Right lobe of liver (tissue), 6 donors: ENCODE results near the gene INPP5A. TPM values are rescaled to one million over a fixed set of nuclear protein-coding genes. Genes with fewer than 3 reads are reported as not detected.
"Not testable (repeated sequence)": the region's sequence is repeated elsewhere in the genome, so short reads cannot be mapped to it uniquely, and the experiment has no call there.

Source experiments
- ATAC-seq, 4 donors: fragments of 200-7000 bp; cut with Tn5 transposase; one replicate each; pipeline ENCODE4 v1.9.1; 2020; ENCODE audit warnings: mild to moderate bottlenecking in 4 of 4, moderate library complexity in 4 of 4
- DNase-seq, 3 donors: peaks; one replicate each; pipeline ENCODE4 v3.0.0-alpha.2; 2020
- H3K27ac ChIP-seq, 3 donors: fragments of 200-600 bp; one replicate each; pipeline ENCODE4 v1.8.0; 2022
- H3K27me3 ChIP-seq, 2 donors: fragments of 200-600 bp; one replicate each; pipeline ENCODE4 v1.8.0; 2022
- H3K36me3 ChIP-seq, 4 donors: fragments of 200-600 bp; sonication (generic) in 1 of 4; one replicate each; pipeline versions ENCODE4 v1.5.1 to v1.8.0; 2017 to 2022; ENCODE audit warnings: control low read depth in 1 of 4
- H3K4me1 ChIP-seq, 4 donors: fragments of 200-600 bp; sonication (generic) in 1 of 4; one replicate each; pipeline versions ENCODE4 v1.5.1 to v1.8.0; 2017 to 2022; ENCODE audit warnings: control low read depth in 1 of 4
- H3K4me3 ChIP-seq, 3 donors: fragments of 200-600 bp; one replicate each; pipeline ENCODE4 v1.8.0; 2022
- H3K9me3 ChIP-seq, 4 donors: fragments of 200-600 bp; sonication (generic) in 1 of 4; one replicate each; pipeline versions ENCODE4 v1.5.1 to v1.8.0; 2017 to 2022; ENCODE audit warnings: control low read depth in 1 of 4
- POLR2A ChIP-seq: fragments of 450-650 bp; IDR thresholded peaks from one replicate; pipeline ENCODE4 v1.6.1; 2017; ENCODE audit warnings: antibody characterized with exemption, mild to moderate bottlenecking
- WGBS: methylation state at CpG from one replicate; pipeline ENCODE4 v1.1.6; 2018; ENCODE audit warnings: low coverage, low lambda C conversion rate; ENCODE audit not compliant: insufficient coverage; ENCODE audit errors: missing lambda C conversion rate; 5-methylcytosine and 5-hydroxymethylcytosine counted together
- intact Hi-C, 2 donors: fragments of 100-400 bp; cut with DNase I; formaldehyde crosslinking; loops; one replicate each; pipeline versions ENCODE4 v1.11.2 to v1.14.1; 2022
- total RNA-seq, 6 experiments: library from RNA; depleted of rRNA in 2 of 6; stranded (reverse); fragments of >200 nt in 2 of 6; fragmentation: NEBNext Ultra II Directional in 3 of 6; extraction: Animal tissue kit (Norgen Biotek cat#: 25700) in 3 of 6; gene quantifications; one replicate each; pipeline versions ENCODE4 v1.1.0 to v1.2.4, GENCODE V29; 2016 to 2023
- TF ChIP-seq, protein P1 (sequence below), 4 donors: fragments of 200-600 bp in 3 of 4; fragments of 450-650 bp in 1 of 4; IDR thresholded peaks; one replicate each; pipeline versions ENCODE4 v1.5.1 to v1.8.0; 2016 to 2022; ENCODE audit warnings: antibody characterized with exemption in 4 of 4, mild to moderate bottlenecking in 2 of 4
- donor health status: DM: no; HTN: yes; CAD: no.
- donor health status: DM: no; HTN: no; CAD: no.
- donor health status: DM: no; HTN: no; CAD: no.
- donor health status: DM: no; HTN: yes; CAD: no.
- donor health status: DM: no; HTN: yes; CAD: no.

Gene INPP5A
- total RNA-seq, 6 experiments from 2014 or later = 12.5 to 24.6 (median 16.9) TPM

DNA sequence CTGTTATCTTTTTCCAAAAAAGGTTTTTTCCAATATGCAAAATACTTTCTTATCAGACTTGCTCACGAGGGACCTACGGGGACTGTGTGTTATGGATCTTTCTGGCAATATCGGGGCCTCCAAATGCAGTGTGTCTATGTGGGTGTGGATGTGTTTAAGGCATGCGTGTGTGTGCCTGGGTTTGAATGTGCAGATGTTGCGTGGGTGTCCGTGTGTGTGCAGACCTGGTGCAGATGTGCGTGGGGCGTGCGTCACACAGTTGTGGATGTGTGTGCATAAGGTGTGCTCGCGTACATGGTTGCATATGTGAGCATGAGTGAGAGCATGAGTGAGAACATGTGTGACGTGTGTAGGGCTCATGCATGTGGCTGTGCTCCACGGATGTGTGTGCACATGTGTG is 228.7 kb downstream of the INPP5A start:
- Histone ChIP-seq H3K4me1 (no peaks in the 10 kb centered on the region), H3K9me3 (no peaks in the 10 kb centered on the region), H3K27me3 (no peaks in the 10 kb centered on the region), H3K27ac (no peak overlapping the region), H3K36me3 (no peaks in the 10 kb centered on the region), H3K4me3 (no peak overlapping the region)
- intact Hi-C loops = no loop called here
- WGBS = 95% methylated on average over 12 of the region's 13 CpGs
- DNase-seq (no peak), ATAC-seq (no peak)
- TF ChIP-seq POLR2A = no peak
- TF ChIP-seq, protein P1, sequence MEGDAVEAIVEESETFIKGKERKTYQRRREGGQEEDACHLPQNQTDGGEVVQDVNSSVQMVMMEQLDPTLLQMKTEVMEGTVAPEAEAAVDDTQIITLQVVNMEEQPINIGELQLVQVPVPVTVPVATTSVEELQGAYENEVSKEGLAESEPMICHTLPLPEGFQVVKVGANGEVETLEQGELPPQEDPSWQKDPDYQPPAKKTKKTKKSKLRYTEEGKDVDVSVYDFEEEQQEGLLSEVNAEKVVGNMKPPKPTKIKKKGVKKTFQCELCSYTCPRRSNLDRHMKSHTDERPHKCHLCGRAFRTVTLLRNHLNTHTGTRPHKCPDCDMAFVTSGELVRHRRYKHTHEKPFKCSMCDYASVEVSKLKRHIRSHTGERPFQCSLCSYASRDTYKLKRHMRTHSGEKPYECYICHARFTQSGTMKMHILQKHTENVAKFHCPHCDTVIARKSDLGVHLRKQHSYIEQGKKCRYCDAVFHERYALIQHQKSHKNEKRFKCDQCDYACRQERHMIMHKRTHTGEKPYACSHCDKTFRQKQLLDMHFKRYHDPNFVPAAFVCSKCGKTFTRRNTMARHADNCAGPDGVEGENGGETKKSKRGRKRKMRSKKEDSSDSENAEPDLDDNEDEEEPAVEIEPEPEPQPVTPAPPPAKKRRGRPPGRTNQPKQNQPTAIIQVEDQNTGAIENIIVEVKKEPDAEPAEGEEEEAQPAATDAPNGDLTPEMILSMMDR (IDR thresholded peaks at IDR 0.05) = no peak

DNA sequence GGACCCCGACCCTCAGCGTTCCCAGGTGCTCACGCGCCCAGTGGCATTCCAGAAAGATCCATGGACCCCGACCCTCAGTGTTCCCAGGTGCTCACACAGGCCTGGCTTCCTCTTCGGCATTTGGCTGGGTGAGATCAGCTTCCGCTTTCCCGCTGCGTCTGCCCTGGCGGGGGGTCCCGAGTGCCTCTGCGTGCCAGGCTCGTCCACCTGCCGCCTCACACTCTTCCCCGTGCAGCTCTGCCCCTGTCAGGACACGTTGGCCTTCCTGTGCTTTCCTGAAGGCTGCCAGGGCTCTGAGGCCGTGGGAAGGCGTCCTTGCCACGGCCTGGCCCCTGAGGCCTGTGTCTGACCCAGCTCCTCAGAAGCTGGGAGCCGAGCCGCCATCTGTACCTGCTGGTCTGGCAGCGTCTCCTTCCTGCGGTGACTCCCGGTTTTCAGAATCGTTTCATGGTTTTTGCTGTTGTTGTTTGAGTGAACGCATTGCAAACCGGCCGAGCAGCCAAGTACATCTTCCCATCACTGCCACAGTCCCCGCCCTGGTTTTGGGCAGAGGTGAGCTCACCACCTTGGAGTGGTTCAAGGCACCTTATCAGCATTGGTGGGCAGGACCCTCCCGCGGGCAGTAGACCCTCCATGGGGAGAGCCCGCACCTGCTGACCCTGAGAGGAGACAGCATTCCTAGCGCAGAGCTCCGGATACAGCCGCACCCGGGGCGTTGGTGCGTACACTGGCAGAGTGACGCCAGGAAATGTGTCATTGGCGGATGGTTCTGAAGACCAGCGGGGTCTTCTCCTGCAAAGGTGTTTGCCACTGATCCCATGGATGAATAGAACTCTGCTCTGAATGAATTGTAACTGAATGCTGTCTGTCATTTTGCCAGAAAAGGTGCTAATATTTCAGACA is 231.0 kb downstream of the INPP5A start:
- H3K4me3 ChIP-seq = no peak overlapping the region
- intact Hi-C loops = no loop called here
- TF ChIP-seq, protein P1 (IDR thresholded peaks at IDR 0.05) = no peak
- TF ChIP-seq POLR2A = no peak
- no peaks in the 10 kb centered on the region for H3K4me1 ChIP-seq
- H3K9me3 ChIP-seq = no peaks in the 10 kb centered on the region
- ATAC-seq (no peak), DNase-seq (no peak)
- no peaks in the 10 kb centered on the region for H3K36me3 ChIP-seq
- H3K27me3 ChIP-seq = no peaks in the 10 kb centered on the region
- no peak overlapping the region for H3K27ac ChIP-seq
- 90% methylated on average over 13 of the region's 41 CpGs for WGBS

DNA sequence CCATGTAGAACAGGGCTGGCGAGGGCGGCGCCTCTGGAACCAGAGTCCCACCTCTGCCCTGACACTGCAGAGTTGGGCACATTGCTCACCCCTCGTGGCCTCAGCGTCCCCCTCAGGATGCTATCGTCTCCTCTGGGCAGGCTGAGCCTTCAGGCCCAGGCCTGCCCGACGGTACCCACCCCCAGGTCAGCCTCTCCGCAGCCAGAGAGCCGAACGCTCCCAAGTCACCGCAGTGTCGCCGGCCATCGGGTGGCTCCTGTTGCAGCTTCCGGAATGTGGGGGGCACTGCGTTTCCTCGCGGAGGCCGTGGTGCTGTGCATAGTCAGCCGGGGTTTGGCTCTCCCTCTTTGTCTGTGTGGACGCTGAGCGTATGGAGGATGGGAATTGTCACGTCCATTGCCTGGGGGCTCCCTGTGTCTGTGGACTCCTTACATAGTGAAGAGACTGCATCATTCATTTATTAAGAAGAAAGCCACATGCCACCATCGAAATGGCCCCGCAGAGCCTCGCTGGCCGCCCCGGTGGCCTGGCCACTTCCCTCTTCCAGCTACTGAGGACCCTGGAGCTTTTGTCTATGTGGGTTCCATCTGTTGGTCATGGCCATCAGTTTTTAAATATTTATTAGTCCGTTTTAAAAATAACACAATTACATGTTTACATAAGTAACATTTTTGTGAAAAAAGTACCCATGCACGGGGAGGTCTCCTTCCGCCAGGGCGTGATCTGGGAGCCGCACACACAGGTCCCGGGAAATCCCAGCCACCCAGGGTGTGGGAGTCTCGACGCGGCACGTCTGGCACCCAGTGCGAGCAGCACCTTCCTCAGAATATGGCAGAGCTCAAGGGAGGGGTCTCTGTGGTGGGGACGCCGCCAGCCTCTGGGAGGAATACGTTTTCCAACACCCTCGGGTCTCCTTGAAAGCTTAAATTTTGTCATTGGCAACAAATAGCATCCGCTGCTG is 232.8 kb downstream of the INPP5A start:
- Histone ChIP-seq H3K27ac (no peak overlapping the region), H3K4me1 (no peaks in the 10 kb centered on the region), H3K4me3 (no peak overlapping the region), H3K36me3 (no peaks in the 10 kb centered on the region), H3K9me3 (no peaks in the 10 kb centered on the region), H3K27me3 (no peaks in the 10 kb centered on the region)
- ATAC-seq (no peak), DNase-seq (no peak)
- 90% methylated on average over 2 of the region's 45 CpGs for WGBS
- intact Hi-C loops = no loop called here
- TF ChIP-seq, protein P1 (IDR thresholded peaks at IDR 0.05) = no peak
- TF ChIP-seq POLR2A = no peak

DNA sequence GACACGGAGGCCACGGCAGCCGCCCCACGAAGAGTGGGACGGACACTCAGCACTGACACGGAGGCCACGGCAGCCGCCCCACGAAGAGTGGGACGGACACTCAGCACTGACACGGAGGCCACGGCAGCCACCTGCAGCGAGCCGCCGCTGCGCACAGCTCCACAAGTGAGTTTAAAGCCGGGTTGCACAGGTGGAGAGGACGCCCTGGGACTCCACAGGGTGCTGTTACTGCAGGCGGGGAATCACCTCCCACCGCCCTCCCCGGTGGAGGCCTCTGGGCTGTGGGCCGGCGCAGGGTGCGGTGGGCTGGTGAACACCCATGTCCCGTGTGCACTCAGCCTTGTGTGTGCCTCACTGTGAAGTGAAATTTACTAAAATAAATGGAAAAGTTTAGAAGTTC is 235.2 kb downstream of the INPP5A start:
- H3K4me1 ChIP-seq, DNase-seq, ATAC-seq, H3K9me3 ChIP-seq, H3K4me3 ChIP-seq, intact Hi-C loops, H3K27ac ChIP-seq, H3K36me3 ChIP-seq, H3K27me3 ChIP-seq: not testable (repeated sequence)
- 95% methylated on average over 3 of the region's 25 CpGs for WGBS
